Right lobe of liver (tissue), 6 donors: Measurements from ENCODE around the gene ADORA1. TPM values are rescaled to one million over a fixed set of nuclear protein-coding genes. Genes with fewer than 3 reads are reported as not detected.
A peak's percentile ranks its signal among the peaks of the same experiment; 100 is the strongest.

Source experiments
- ATAC-seq, 4 donors: fragments of 200-7000 bp; cut with Tn5 transposase; one replicate each; pipeline ENCODE4 v1.9.1; 2020; ENCODE audit warnings: mild to moderate bottlenecking in 4 of 4, moderate library complexity in 4 of 4
- DNase-seq, 3 donors: peaks; one replicate each; pipeline ENCODE4 v3.0.0-alpha.2; 2020
- H3K27ac ChIP-seq, 3 donors: fragments of 200-600 bp; one replicate each; pipeline ENCODE4 v1.8.0; 2022
- H3K27me3 ChIP-seq, 2 donors: fragments of 200-600 bp; one replicate each; pipeline ENCODE4 v1.8.0; 2022
- H3K36me3 ChIP-seq, 4 donors: fragments of 200-600 bp; sonication (generic) in 1 of 4; one replicate each; pipeline versions ENCODE4 v1.5.1 to v1.8.0; 2017 to 2022; ENCODE audit warnings: control low read depth in 1 of 4
- H3K4me1 ChIP-seq, 4 donors: fragments of 200-600 bp; sonication (generic) in 1 of 4; one replicate each; pipeline versions ENCODE4 v1.5.1 to v1.8.0; 2017 to 2022; ENCODE audit warnings: control low read depth in 1 of 4
- H3K4me3 ChIP-seq, 3 donors: fragments of 200-600 bp; one replicate each; pipeline ENCODE4 v1.8.0; 2022
- H3K9me3 ChIP-seq, 4 donors: fragments of 200-600 bp; sonication (generic) in 1 of 4; one replicate each; pipeline versions ENCODE4 v1.5.1 to v1.8.0; 2017 to 2022; ENCODE audit warnings: control low read depth in 1 of 4
- POLR2A ChIP-seq: fragments of 450-650 bp; IDR thresholded peaks from one replicate; pipeline ENCODE4 v1.6.1; 2017; ENCODE audit warnings: antibody characterized with exemption, mild to moderate bottlenecking
- WGBS: methylation state at CpG from one replicate; pipeline ENCODE4 v1.1.6; 2018; ENCODE audit warnings: low coverage, low lambda C conversion rate; ENCODE audit not compliant: insufficient coverage; ENCODE audit errors: missing lambda C conversion rate; 5-methylcytosine and 5-hydroxymethylcytosine counted together
- intact Hi-C, 2 donors: fragments of 100-400 bp; cut with DNase I; formaldehyde crosslinking; loops; one replicate each; pipeline versions ENCODE4 v1.11.2 to v1.14.1; 2022
- total RNA-seq, 6 experiments: library from RNA; depleted of rRNA in 2 of 6; stranded (reverse); fragments of >200 nt in 2 of 6; fragmentation: NEBNext Ultra II Directional in 3 of 6; extraction: Animal tissue kit (Norgen Biotek cat#: 25700) in 3 of 6; gene quantifications; one replicate each; pipeline versions ENCODE4 v1.1.0 to v1.2.4, GENCODE V29; 2016 to 2023
- TF ChIP-seq, protein P1 (sequence below), 4 donors: fragments of 200-600 bp in 3 of 4; fragments of 450-650 bp in 1 of 4; IDR thresholded peaks; one replicate each; pipeline versions ENCODE4 v1.5.1 to v1.8.0; 2016 to 2022; ENCODE audit warnings: antibody characterized with exemption in 4 of 4, mild to moderate bottlenecking in 2 of 4
- donor health status: DM: no; HTN: yes; CAD: no.
- donor health status: DM: no; HTN: no; CAD: no.
- donor health status: DM: no; HTN: no; CAD: no.
- donor health status: DM: no; HTN: yes; CAD: no.
- donor health status: DM: no; HTN: yes; CAD: no.

The ADORA1 gene
- total RNA-seq, 6 experiments from 2014 or later = 0.31 to 0.78 (median 0.39) TPM; not detected in 1

- no peak for DNase-seq
- Histone ChIP-seq H3K9me3 (no peaks in the 10 kb centered on the region), H3K36me3 (no peaks in the 10 kb centered on the region), H3K4me3 (peak overlapping the region in 1 of 3 donors; percentile 47), H3K4me1 (peaks cover 0 to 13% (median 2%) of the 10 kb centered on the region in 4 donors), H3K27ac (no peak overlapping the region), H3K27me3 (peaks cover 0 to 5% of the 10 kb centered on the region in 2 donors)
- intact Hi-C loops = no loop called here
- TF ChIP-seq POLR2A = no peak
- TF ChIP-seq, protein P1, sequence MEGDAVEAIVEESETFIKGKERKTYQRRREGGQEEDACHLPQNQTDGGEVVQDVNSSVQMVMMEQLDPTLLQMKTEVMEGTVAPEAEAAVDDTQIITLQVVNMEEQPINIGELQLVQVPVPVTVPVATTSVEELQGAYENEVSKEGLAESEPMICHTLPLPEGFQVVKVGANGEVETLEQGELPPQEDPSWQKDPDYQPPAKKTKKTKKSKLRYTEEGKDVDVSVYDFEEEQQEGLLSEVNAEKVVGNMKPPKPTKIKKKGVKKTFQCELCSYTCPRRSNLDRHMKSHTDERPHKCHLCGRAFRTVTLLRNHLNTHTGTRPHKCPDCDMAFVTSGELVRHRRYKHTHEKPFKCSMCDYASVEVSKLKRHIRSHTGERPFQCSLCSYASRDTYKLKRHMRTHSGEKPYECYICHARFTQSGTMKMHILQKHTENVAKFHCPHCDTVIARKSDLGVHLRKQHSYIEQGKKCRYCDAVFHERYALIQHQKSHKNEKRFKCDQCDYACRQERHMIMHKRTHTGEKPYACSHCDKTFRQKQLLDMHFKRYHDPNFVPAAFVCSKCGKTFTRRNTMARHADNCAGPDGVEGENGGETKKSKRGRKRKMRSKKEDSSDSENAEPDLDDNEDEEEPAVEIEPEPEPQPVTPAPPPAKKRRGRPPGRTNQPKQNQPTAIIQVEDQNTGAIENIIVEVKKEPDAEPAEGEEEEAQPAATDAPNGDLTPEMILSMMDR (IDR thresholded peaks at IDR 0.05) = no peak
- 67% methylated on average over 3 of the region's 29 CpGs for WGBS
- peak in 1 of 4 donors; percentile 5 for ATAC-seq
Observed at GRCh38 chr1:203128716-203129500, 1.4 kb downstream of the ADORA1 start.

DNA sequence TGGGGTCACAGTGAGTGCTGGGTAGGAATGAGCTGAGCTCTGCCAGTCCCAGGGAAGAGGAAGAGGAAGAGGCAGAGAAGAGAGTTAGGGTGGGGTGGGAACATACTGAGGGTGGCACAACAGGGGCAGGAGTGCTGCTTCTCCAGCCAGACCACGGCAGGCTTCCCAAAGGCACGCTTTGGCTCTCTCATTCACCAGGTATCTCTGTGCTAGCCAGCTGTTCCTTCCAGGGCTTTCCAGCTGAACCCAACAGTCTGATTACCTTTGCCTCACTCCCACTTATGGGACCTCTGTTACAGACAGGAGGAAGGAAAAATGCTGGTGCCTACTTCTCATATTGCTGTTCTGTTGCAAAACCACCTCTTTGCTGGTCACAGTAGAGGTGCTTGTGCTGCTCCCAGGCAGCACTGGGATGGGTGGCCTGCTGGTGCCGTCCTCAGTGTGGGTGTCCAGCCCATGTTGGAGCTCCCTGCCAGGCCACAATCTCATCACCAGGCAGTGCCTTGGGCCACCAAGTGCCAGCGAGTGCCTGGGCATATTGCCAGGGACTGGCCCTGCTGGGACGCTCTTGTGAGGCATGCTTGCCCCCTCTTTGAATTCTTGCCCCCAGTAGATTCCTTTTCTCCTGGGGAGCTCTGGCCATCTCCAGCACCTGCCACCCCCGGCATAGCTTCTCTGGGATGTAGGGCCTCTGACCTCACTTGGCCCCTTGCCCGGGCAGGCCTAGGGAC is 2.1 kb downstream of the ADORA1 start:
- no peak overlapping the region for H3K4me3 ChIP-seq
- ATAC-seq = peak in 3 of 4 donors; percentile 17 to 27 (median 23)
- H3K36me3 ChIP-seq = no peaks in the 10 kb centered on the region
- peaks cover 0 to 5% of the 10 kb centered on the region in 2 donors for H3K27me3 ChIP-seq
- WGBS = 17% methylated on average over 4 of the region's 7 CpGs
- H3K9me3 ChIP-seq = no peaks in the 10 kb centered on the region
- no peak overlapping the region for H3K27ac ChIP-seq
- TF ChIP-seq, protein P1 (IDR thresholded peaks at IDR 0.05) = no peak
- TF ChIP-seq POLR2A = no peak
- peak in 2 of 3 donors; percentile 54 to 59 for DNase-seq
- intact Hi-C loops = no loop called here
- H3K4me1 ChIP-seq = peaks cover 0 to 13% (median 2%) of the 10 kb centered on the region in 4 donors

GRCh38 chr1:203130358-203130985 is 2.9 kb downstream of the ADORA1 start:
- H3K27ac ChIP-seq = no peak overlapping the region

GRCh38 chr1:203131548-203132200 is 4.1 kb downstream of the ADORA1 start:
- Histone ChIP-seq H3K36me3 (no peaks in the 10 kb centered on the region), H3K4me1 (peaks cover 0 to 13% (median 2%) of the 10 kb centered on the region in 4 donors), H3K27me3 (no peaks in the 10 kb centered on the region), H3K4me3 (no peak overlapping the region), H3K27ac (no peak overlapping the region), H3K9me3 (no peaks in the 10 kb centered on the region)
- TF ChIP-seq, protein P1 (IDR thresholded peaks at IDR 0.05) = no peak
- no peak for TF ChIP-seq POLR2A
- DNase-seq = no peak
- WGBS = 85% methylated on average over 3 of the region's 9 CpGs
- no peak for ATAC-seq
- intact Hi-C loops = no loop called here

More at GRCh38 chr1:203130358-203130985, 2.9 kb downstream of the ADORA1 start:
- TF ChIP-seq, protein P1 (IDR thresholded peaks at IDR 0.05) = no peak
- DNase-seq (no peak), ATAC-seq (no peak)
- no peak overlapping the region for H3K4me3 ChIP-seq
- peaks cover 0 to 5% of the 10 kb centered on the region in 2 donors for H3K27me3 ChIP-seq
- H3K4me1 ChIP-seq = peaks cover 0 to 13% (median 2%) of the 10 kb centered on the region in 4 donors
- intact Hi-C loops = no loop called here
- H3K9me3 ChIP-seq = no peaks in the 10 kb centered on the region
- WGBS = 80% methylated on average over 3 of the region's 3 CpGs
- no peaks in the 10 kb centered on the region for H3K36me3 ChIP-seq
